HG03457 (cell line): ENCODE results near the gene NSD1.

ENCODE experiments used
- ATAC-seq: cut with Tn5 transposase; IDR thresholded peaks from one replicate; pipeline ENCODE4 v1.9.1; 2021; ENCODE audit warnings: moderate number of reproducible peaks; ENCODE audit not compliant: unreplicated experiment

The NSD1 gene

DNA sequence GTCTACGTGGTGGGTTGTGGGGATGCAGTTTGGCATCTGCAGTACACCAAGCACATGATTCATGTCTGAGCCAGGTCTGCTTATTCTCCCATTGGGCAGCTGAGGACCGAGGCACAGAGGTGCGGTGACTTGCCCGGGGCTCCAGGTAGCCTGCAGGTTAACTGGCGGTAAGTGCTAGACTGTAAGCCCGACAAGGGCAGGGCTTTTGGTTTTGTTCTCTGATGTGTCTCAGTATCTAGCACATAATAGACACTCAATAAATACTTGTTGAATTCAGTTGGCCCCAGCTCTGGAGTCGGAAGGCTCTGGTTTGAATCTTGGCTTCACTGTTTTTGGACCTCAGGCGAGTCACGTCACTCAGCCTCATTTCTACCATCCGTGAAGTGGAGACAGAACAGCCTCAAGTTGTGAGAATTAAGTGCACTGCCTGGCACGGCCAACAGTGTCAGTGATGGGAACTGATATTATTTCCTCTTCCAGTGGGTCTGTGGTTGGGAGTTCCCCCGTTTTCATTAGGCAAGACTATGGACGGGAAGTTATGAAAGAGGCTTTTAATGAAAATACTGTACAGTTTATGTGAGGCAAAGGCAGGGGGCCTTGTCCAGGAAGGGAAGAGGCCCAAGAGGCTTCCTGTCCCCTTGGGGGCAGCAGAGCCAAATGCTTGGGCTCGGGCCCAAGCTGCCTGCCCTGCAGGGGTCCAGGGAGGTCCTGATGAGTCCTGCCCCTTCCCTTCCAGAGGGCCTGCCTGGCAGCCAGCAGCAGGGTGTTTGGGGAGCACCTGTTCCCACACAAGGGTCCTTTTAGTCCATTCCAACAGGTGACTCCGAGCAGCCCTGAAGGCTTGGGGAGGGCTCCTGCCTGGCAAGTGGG lies 173.3 kb downstream of the NSD1 start:
- no peak for ATAC-seq

DNA sequence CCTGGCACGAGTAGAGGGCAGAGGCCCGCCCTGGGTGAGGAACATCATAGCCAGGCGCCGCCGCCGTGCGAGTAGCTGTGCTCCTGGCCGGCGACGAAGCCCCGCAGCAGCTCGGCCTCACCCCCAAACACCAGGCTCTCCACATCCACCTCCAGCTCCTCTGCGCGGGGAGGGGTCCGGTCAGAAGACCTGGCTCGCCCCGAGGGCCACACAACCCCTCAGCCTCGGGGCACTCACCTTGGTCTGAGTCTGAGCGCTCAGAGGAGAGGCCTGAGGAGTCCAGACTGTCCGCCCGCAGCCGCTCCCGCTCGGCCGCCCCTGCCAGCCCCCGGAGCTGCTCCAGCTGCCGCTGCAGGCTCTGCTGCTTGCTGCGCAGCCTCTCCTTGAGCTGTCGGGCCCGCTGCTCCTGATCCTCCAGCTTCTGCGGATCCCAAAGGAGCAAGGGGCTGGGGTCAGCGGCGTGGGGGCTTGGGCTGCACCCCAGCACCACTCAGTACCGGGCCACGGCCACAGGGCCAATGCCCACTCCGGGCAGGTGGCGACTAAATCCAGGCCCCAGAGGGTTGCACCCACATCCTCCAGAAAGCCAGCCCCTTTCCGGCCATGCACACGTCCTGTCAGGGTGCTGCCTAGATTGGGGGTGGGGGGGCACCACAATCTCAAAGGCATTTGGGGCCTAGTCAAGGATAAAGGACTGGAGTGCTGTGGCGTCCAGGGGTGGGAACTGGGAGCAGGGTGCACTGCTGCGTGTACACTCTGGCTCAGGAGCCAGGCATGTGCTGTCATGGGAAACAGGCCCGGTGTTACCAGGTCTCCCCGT lies 174.2 kb downstream of the NSD1 start:
- no peak for ATAC-seq

- ATAC-seq: no peak
Observed at GRCh38 chr5:177308740-177309139, 175.2 kb downstream of the NSD1 start.

GRCh38 chr5:177309351-177310191 lies 176.0 kb downstream of the NSD1 start:
- no peak for ATAC-seq

DNA sequence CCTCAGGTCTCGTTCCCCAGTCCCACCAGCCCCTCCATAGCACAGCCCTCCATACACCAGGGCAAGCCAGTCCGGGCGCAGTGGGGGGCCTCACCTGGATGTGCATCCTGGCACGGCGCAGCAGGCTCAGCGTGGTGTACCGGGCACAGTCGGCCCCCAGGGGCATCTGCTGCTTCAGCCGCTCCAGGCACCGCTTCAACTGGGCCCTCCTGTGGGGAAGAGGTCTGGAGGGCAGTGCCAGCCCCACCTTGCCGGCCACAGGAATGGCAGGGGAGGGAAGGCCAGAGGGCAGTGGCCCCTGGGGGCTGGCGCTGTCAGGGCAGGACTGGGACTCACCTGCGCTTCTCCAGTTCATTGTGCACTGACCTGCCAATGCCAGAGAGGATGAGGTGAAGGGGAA lies 176.8 kb downstream of the NSD1 start:
- no peak for ATAC-seq

DNA sequence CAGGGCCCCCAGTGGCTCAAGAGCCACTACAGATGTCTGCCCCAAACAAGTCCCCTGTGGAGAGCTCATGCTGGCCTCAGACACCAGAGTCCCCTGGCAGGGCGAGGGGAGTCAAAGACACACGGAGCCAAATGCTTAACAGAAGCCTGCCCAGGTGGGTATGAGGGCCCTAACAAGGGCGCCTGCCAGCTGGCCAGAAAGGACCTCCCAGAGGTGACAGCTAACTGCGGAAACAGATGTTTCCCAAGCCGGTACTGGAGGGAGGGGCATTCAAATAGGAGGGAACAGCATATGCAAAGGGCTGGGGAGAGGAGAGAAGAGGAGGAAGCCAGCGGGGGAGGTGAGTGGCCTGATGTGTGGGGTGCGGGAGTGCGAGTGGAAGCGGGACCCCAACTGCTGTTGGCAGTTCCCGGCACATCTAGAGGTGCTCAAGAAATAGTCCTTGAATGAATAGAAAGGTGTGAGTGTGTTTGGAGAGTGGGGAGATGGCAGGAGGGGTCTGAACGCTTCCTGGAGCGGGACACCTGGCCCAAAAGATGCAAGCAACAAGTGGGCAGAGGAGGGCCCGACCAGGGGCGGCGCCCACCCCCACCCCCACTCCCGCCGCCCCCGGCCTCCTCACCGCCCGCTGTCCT lies 177.3 kb downstream of the NSD1 start:
- no peak for ATAC-seq

DNA sequence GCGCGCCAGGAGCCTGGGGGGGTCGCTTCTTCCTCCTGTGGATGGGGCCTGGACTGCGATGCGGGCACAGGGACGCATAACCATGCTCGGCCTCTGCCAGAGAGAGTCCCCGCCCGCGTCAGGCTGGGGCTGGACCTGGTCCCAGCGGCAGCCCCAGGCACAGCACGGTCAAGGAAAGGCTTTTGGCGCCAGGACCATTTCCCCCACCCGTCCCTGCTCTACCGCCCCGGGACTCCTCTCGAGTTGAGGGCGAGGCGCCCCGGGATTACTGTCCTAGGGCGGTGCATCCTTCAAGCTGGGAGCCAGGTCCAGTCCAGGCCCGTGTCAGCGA lies 177.8 kb downstream of the NSD1 start:
- ATAC-seq: no peak

DNA sequence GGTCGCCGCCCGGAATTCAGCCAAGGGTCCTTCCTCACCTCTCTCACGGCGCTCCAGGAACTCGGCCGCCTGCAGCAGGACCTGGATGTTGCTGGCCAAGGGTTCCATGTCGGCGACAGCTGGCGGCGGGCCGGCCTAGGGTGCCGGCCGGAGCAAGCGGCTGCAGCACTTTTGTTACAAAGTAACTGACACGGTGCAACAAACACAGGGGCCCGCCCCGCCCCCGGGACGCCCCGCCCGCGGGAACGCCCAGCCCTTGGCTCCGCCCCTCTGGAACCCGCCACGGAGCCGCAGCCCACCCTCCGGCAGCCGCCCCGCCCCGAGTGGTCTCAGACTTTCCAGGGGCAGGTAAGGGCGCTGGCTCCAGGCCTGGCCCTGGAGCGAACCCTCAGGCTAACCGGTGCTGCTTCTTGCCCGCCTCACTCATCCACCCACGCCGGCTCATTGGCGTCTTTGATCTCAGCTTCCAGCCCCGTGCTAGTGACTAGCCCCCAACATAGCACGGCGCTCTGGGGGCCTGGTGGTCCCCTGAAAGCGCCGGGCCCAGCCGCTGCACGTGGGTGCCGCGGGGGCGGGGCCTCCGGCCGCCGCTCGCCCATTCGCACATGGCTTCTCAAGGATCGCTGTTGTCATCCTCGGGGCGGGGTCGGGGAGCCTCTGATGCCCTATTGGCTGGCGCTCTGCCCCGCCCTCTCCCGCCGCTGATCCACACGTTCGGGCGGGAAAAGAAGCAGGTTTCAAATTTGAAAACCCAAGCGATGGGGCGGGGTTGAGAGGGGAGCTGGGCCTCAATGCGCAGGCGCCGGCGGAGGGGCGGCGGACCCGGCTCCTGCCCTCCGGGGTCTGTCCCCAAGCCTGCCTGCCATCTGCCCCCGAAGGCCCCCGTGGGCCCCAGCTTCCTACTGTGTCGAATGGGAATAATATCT lies 178.4 kb downstream of the NSD1 start, which contains the start of gene MXD3:
TSS of gene MXD3 (minus strand) at position 176 of the 926 bp plus-strand sequence. CDS start at position 108, 68 bp downstream.
- peak; percentile 67 for ATAC-seq

GRCh38 chr5:177312649-177313181 lies 179.1 kb downstream of the NSD1 start:
- ATAC-seq: no peak

DNA sequence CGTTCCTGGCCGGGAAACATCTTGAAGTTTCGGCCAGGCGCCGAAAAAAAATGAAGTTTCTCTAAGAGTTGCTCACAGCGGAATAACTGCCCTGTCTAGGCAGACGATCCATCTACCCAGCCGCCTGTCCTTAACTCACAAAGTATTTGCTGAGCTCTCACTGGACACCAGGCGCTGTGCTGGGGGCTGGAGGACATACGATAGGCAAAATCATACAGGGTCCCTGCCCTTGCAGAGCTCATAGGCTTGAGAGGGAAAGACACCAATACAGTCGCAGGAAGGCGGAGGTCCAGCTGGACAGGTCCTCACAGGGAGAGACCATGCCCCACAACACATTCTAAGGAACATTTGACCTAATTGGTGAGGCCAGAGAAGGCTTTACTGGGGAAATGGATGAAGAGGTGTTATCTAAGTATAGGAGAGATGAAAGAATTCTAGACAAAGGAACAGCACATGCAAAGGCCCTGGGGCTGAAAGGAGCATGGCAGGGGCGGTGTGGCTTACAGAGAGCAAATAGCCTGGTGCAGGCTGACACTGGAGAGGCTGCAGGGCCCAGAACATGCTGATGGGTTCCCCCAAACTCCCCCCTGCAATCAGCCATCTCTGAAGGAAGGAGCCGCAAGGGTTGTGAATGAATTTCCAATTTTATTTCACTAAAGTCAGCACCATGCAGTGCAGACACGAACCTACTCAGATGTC lies 180.1 kb downstream of the NSD1 start:
- no peak for ATAC-seq

GRCh38 chr5:177314376-177315342 lies 181.1 kb downstream of the NSD1 start:
- ATAC-seq: no peak

GRCh38 chr5:177315411-177315810 lies 181.8 kb downstream of the NSD1 start:
- no peak for ATAC-seq

DNA sequence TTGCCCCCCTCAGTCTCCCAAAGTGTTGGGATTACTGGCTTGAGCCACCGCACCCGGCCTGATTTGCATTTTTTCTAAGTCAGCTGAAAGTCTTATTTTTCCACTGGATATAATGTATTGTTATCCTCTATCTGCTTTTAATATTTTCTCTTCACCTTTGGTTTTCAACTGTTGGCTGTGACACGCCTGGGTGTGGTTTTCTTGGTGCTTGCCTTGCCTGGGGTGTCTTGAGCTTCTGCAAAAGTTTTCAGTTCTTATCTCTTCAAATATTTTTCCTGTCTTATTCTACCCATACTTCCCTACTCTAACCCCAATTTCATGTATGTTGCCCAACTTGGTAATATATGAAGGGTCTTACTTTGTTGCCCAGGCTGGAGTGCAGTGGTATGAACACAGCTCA lies 182.4 kb downstream of the NSD1 start:
- no peak for ATAC-seq

DNA sequence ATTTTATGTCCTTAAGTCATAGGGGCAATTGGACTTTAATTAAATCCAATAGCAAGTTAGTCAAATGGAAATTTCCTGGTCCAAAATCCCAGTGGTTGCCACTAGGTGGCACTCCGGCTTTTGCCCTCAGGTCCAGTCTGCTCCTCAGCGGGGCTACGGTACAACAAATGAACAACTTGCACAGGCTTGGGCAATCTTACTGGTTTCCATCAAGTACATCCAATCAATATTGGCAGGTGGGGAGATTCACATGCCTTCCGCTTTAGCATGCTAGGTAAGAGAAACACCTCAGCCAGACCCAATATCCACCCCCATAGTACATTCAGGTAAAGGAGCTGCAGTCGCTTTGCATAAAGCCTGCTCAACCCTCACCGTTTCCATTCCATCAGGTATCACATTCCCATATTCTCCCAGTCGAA lies 184.4 kb downstream of the NSD1 start:
- ATAC-seq: no peak

DNA sequence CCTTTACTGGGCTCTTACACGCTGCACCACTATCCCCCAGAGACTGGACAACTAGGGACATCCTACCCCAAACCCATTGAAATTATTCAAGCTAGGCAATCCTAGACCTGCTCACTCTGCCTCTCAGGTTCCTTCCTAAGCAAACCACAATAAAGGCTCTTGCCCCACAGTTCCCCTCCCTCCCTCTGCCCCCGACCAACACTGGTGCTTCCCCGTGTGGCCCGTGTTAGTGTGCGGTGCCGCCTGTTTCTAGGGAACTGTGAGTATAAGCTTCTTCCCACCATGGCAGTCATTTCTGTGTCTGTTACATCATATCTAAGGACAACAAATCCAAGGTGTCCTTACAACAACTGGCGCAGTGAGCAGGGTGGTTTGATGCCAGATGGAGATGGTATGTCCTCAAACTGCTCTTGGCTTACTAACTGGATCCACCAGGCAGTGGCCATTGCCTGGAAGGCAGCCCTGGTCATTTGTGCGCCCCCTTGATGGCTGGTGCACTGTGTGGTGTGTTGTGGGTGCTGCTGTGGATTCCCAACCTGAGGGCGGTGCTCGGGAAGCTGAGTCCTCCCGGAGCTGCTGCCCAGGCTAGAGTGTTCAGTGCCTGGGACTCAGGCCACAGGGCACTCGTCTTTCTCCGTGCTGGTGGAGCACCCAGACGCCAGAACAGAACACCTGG lies 186.5 kb downstream of the NSD1 start:
- ATAC-seq: no peak

DNA sequence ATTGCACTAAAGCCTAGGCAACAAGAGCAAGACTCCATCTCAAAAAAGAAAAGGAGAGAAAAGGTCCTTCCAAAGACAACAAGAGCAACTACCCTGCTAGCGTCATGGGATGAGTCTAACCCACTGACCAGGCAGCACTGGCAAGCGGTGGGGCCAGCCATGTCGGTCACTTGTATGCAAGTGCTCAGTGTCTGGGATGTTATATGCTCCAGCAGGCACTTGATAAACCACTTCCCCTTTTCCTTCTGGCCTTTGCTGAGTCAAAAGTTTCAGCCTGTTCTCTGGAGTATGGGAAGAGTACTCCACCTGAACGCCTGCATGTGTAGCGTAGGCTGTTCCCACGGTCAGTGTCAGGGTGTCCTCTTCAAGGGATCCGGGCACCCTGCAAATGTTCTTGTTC lies 187.3 kb downstream of the NSD1 start:
- ATAC-seq: no peak

- ATAC-seq: no peak
Observed at GRCh38 chr5:177325868-177326381, 192.4 kb downstream of the NSD1 start.
